Ishikawa (cell line): Measurements from ENCODE around the gene MAPK8IP1.

Source experiments
- CEBPB ChIP-seq: IDR thresholded peaks from 2 replicates; pipeline ENCODE4 v1.6.1; 2012
- CREB1 ChIP-seq: IDR thresholded peaks from 2 replicates; pipeline ENCODE4 v1.6.1; 2012; ENCODE audit warnings: low read depth
- EGR1 ChIP-seq: IDR thresholded peaks from 2 replicates; pipeline ENCODE4 v1.6.1; 2012
- EP300 ChIP-seq: IDR thresholded peaks from 2 replicates; pipeline ENCODE4 v1.6.1; 2012; ENCODE audit warnings: borderline replicate concordance
- FOXM1 ChIP-seq: IDR thresholded peaks from 2 replicates; pipeline ENCODE4 v1.6.1; 2012; ENCODE audit warnings: low read depth, borderline replicate concordance
- NFIC ChIP-seq: IDR thresholded peaks from 2 replicates; pipeline ENCODE4 v1.6.1; 2012
- RAD21 ChIP-seq: IDR thresholded peaks from 2 replicates; pipeline ENCODE4 v1.6.1; 2012; ENCODE audit warnings: low read depth
- TAF1 ChIP-seq: IDR thresholded peaks from 2 replicates; pipeline ENCODE4 v1.6.1; 2012; ENCODE audit warnings: low read depth, mild to moderate bottlenecking
- YY1 ChIP-seq: IDR thresholded peaks from 2 replicates; pipeline ENCODE4 v1.6.1; 2012; ENCODE audit warnings: low read depth
- ZBTB7A ChIP-seq: IDR thresholded peaks from 2 replicates; pipeline ENCODE4 v1.6.1; 2012; ENCODE audit warnings: low read depth
- TF ChIP-seq, protein P1 (sequence below): IDR thresholded peaks from 2 replicates; pipeline ENCODE4 v1.6.1; 2012; ENCODE audit warnings: low read depth, mild to moderate bottlenecking
- TF ChIP-seq, protein P2 (sequence below): IDR thresholded peaks from 2 replicates; pipeline ENCODE4 v1.6.1; 2012
- TF ChIP-seq, protein P3 (sequence below): IDR thresholded peaks from 2 replicates; pipeline ENCODE4 v1.6.1; 2012

- no peak for TF ChIP-seq YY1
- no peak for TF ChIP-seq EGR1
- no peak for TF ChIP-seq EP300
- TF ChIP-seq, protein P1, sequence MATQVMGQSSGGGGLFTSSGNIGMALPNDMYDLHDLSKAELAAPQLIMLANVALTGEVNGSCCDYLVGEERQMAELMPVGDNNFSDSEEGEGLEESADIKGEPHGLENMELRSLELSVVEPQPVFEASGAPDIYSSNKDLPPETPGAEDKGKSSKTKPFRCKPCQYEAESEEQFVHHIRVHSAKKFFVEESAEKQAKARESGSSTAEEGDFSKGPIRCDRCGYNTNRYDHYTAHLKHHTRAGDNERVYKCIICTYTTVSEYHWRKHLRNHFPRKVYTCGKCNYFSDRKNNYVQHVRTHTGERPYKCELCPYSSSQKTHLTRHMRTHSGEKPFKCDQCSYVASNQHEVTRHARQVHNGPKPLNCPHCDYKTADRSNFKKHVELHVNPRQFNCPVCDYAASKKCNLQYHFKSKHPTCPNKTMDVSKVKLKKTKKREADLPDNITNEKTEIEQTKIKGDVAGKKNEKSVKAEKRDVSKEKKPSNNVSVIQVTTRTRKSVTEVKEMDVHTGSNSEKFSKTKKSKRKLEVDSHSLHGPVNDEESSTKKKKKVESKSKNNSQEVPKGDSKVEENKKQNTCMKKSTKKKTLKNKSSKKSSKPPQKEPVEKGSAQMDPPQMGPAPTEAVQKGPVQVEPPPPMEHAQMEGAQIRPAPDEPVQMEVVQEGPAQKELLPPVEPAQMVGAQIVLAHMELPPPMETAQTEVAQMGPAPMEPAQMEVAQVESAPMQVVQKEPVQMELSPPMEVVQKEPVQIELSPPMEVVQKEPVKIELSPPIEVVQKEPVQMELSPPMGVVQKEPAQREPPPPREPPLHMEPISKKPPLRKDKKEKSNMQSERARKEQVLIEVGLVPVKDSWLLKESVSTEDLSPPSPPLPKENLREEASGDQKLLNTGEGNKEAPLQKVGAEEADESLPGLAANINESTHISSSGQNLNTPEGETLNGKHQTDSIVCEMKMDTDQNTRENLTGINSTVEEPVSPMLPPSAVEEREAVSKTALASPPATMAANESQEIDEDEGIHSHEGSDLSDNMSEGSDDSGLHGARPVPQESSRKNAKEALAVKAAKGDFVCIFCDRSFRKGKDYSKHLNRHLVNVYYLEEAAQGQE, result no peak
- no peak for TF ChIP-seq FOXM1
- no peak for TF ChIP-seq TAF1
- no peak for TF ChIP-seq CEBPB
- TF ChIP-seq CREB1, result no peak
- TF ChIP-seq RAD21, result no peak
- TF ChIP-seq ZBTB7A, result no peak
- TF ChIP-seq, protein P2, sequence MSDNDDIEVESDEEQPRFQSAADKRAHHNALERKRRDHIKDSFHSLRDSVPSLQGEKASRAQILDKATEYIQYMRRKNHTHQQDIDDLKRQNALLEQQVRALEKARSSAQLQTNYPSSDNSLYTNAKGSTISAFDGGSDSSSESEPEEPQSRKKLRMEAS, result no peak
- TF ChIP-seq, protein P3, sequence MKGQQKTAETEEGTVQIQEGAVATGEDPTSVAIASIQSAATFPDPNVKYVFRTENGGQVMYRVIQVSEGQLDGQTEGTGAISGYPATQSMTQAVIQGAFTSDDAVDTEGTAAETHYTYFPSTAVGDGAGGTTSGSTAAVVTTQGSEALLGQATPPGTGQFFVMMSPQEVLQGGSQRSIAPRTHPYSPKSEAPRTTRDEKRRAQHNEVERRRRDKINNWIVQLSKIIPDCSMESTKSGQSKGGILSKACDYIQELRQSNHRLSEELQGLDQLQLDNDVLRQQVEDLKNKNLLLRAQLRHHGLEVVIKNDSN, result no peak
- no peak for TF ChIP-seq NFIC
These were observed 3.6 kb upstream of the MAPK8IP1 start for GRCh38 chr11:45881708-45882368.
